SK-N-MC (cell line): ENCODE data around the gene SLC6A6.

Experiments used
- DNase-seq: peaks from one replicate; pipeline ENCODE4 v3.0.0-alpha.2; 2011; ENCODE audit warnings: low read depth, low spot score
- H3K27ac ChIP-seq: fragments of 200-600 bp; sonication (generic); 2 replicates; pipeline ENCODE4 v1.5.1; 2016; ENCODE audit warnings: mixed run types
- H3K36me3 ChIP-seq: fragments of 200-600 bp; sonication (generic); 2 replicates; pipeline ENCODE4 v1.6.1; 2017; ENCODE audit warnings: antibody characterized with exemption, low read length, mixed read lengths; ENCODE audit not compliant: insufficient read depth
- H3K4me3 ChIP-seq: fragments of 200-600 bp; sonication (generic); 2 replicates; pipeline ENCODE4 v1.5.1; 2016
- H3K9ac ChIP-seq: fragments of 200-600 bp; sonication (generic); 2 replicates; pipeline ENCODE4 v1.8.0; 2017; ENCODE audit warnings: mixed run types, mixed read lengths; ENCODE audit not compliant: insufficient read length
- H3K9me3 ChIP-seq: fragments of 200-600 bp; sonication (generic); 2 replicates; pipeline ENCODE4 v1.6.1; 2017; ENCODE audit warnings: low read depth, mild to moderate bottlenecking, antibody characterized with exemption, low read length, moderate library complexity, mixed read lengths
- EZH2 ChIP-seq: fragments of 200-600 bp; sonication (generic); IDR thresholded peaks from one replicate; pipeline ENCODE4 v1.6.1; 2017; ENCODE audit warnings: antibody characterized with exemption
- FOXP2 ChIP-seq: optimal IDR thresholded peaks from 2 replicates; pipeline ENCODE3; 2011; ENCODE audit warnings: mild to moderate bottlenecking, moderate library complexity; ENCODE audit not compliant: insufficient read depth; ENCODE audit errors: extremely low read length, control extremely low read depth
- POLR2AphosphoS5 ChIP-seq: IDR thresholded peaks from 2 replicates; pipeline ENCODE4 v1.6.1; 2012; ENCODE audit warnings: mild to moderate bottlenecking, low read depth, low read length, borderline replicate concordance

SLC6A6 gene

DNA sequence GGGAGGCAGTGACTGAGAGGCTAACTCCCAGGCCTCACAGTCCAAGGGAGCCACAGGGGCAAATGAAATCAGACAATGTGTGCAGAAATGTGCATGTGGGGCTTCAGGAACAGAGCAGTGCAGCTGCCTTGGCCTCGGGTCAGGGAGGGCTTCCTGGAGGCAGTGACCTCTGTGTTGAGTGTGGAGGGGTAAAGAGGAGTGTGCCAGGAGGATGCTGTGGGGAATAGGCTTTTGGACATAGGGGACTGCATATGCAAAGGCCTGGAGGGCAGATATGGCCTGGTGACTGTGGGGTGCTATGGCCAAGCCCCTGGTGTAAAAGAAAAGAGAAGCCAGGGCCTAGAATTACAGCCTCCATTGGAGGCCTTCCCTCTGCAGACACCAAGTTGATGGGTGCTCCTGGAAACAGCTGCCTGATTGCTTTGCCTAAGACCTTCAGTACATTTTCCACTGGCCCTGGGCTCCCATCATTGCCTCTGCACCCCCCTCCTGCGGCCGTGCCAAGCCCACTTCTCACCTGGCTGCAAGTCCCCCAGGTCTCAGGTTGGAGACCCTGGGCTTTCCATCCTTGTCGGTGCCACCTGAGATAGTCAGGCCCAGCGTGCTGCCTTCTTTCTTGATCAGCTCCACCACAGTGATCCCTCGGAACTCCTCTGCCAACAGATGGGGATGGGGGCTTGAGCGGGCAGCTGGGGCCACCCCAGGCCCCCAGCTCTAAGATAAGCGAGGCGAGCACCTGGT is 122.7 kb downstream of the SLC6A6 start:
- Histone ChIP-seq H3K27ac (no peak overlapping the region), H3K9ac (no peak overlapping the region), H3K36me3 (no peaks in the 10 kb centered on the region), H3K4me3 (no peak overlapping the region), H3K9me3 (no peaks in the 10 kb centered on the region)
- no peak for DNase-seq
- TF ChIP-seq EZH2 (no peak), FOXP2 (no peak), POLR2AphosphoS5 (no peak)

DNA sequence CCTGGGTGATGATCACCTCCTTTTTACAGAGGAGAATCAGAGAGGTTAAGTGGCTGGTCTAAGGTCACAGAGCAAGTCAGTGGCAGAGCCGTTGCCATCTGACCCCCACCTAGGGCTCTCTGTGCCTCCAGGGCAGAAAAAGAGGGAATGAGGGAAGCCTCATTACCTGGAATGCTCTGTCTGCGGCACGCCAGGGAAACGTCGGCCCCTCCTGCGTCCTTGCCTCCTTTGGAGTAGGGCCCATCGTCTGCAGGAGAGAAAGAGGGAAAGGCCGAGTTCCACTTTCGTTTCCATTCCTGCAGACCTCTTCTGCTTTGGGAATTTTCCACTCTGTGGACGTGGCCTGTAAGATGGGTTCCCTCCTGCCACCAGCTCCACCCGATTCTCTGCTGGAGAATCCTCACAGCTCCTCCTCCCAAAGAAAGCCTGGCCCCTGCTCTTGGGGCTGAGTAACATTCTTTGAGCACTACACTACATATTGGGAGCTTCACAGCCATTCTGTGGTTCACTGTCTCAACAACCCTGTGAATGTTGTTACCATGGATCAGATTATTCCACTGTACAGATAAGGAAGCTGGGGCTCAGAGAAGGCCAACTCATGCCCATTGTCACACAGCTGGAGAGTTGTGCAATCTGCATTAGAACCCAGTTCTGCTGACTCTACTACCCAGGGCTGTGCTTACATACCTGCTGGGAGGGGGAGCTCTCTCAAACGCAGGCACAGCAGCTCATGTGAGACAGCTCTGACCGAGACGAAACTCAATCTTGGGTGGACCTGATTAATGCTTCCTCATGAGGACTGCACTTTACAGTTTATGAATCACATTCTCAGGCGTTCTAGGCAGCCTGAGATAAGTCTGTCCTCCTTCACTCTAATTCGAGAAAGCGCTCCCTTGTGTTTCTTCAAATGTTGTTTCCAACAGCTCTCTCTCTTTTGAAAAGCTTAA is 123.6 kb downstream of the SLC6A6 start:
- Histone ChIP-seq H3K9ac (no peak overlapping the region), H3K36me3 (no peaks in the 10 kb centered on the region), H3K27ac (no peak overlapping the region), H3K4me3 (no peak overlapping the region), H3K9me3 (no peaks in the 10 kb centered on the region)
- no peak for DNase-seq
- no peak for TF ChIP-seq POLR2AphosphoS5
- TF ChIP-seq FOXP2: no peak
- no peak for TF ChIP-seq EZH2

DNA sequence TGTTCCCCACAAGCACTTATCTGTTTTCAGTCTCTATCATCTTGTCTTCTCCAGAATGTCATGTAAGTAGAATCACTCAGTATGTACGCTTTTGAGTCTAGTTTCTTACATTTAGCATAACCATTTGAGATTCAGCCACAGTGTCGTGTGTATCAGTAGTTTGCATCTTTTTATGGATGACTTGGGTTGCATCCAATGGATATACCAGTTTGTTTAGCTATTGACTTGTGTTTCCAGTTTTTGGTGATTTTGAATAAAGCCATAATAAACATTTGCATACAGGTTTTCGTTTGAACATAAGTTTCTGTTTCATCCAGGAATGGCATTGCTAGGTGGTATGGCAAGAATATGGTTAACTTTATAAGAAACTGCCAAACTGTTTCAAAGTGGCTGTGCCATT is 125.7 kb downstream of the SLC6A6 start:
- DNase-seq: no peak
- H3K9ac ChIP-seq: no peak overlapping the region
- no peaks in the 10 kb centered on the region for H3K9me3 ChIP-seq
- H3K4me3 ChIP-seq: no peak overlapping the region
- H3K36me3 ChIP-seq: no peaks in the 10 kb centered on the region
- no peak overlapping the region for H3K27ac ChIP-seq
- TF ChIP-seq POLR2AphosphoS5 (no peak), EZH2 (no peak), FOXP2 (no peak)

DNA sequence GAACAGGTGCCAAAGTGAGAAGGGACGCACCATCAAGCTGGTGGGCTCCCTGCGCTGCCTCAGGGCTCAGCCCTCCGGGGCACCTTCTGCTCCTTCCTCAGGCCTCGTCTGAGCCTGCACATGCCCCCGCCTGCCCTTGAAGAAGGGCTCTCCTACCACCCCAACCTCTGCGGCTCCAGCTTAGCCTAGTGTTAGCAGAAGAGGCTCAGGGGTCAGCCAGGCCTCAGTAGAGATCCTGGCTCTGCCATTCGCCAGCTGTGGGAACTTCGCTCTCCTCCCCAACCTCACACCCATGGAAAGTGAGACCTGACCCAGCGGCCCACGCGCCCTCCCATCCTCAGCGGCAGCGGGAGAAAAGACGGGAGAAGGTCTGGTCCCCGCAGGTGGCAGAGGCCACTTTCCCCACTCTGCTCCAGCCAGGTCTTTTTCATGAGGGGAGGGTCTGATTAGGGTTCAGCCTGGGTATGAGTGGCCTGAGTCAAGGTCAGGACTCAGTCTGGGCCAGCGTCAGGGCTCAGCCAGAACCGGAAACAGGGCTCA is 129.5 kb downstream of the SLC6A6 start:
- Histone ChIP-seq H3K9me3 (no peaks in the 10 kb centered on the region), H3K36me3 (no peaks in the 10 kb centered on the region), H3K4me3 (no peak overlapping the region), H3K27ac (no peak overlapping the region), H3K9ac (no peak overlapping the region)
- no peak for TF ChIP-seq EZH2
- no peak for TF ChIP-seq FOXP2
- TF ChIP-seq POLR2AphosphoS5: no peak
- no peak for DNase-seq

DNA sequence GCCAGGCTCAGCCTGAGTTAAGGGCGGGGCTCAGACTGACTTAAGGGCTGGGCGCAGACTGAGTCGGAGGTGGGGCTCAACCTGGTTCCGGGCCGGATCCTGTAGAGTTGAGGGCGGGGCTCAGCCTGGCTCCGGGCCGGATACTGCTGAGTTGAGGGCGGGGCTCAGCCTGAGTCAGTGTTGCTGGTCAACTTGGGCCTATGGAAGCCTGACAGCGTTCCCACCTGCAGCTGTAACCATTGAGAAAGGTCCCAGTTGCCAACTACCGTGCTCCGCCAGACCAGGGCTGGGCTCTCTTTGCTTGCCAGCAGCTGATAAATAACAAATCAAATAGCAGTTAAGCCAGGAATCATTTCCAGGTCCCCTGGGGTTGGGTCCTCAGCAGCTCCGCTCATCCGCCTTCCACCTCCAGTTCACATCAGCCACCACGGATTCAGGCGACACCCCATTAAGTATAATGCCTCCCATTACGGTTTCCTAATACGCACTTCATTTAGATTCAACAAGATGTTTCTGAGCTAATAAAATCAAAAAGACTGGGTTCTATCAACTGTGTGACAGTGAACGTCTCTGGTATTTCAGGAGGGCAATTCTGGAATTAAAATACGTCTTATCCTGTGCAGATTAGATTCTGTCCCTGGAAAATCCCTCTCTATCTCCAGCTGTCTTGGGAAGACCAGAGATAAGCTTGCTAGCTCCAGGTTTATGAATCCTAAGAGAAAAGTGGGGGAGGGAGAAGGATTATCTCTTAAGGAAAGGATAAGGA is 130.5 kb downstream of the SLC6A6 start:
- no peak overlapping the region for H3K9ac ChIP-seq
- no peak for DNase-seq
- H3K36me3 ChIP-seq: no peaks in the 10 kb centered on the region
- H3K9me3 ChIP-seq: no peaks in the 10 kb centered on the region
- no peak overlapping the region for H3K4me3 ChIP-seq
- H3K27ac ChIP-seq: no peak overlapping the region
- TF ChIP-seq POLR2AphosphoS5 (no peak), FOXP2 (no peak), EZH2 (no peak)

DNA sequence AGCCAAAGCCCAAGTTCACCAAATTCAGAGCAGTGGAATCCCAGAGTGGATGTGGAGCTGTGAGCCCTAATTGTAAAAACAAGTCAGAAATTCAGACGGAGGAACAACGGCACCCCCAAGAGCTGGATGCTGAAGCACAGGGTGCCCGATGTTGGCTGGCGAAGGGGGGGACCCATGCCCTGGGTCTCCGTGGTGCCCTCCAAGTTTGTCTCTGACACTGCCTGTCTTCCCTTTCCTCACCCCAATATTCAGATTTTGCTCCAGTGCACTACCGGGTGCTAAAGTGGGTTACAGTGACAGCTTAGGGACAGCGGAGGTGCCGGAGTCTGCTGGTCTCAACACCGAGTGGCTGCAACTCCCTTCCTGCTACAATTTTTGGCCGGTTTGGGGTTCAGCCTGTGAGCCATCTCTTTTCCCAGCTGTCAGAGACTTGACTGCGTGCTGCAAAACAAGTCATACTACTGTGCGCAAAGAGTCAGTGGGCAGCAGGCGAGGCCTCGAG is 131.1 kb downstream of the SLC6A6 start:
- Histone ChIP-seq H3K4me3 (no peak overlapping the region), H3K9me3 (no peaks in the 10 kb centered on the region), H3K9ac (no peak overlapping the region), H3K36me3 (no peaks in the 10 kb centered on the region), H3K27ac (no peak overlapping the region)
- TF ChIP-seq FOXP2: no peak
- TF ChIP-seq EZH2: no peak
- no peak for TF ChIP-seq POLR2AphosphoS5
- DNase-seq: no peak

DNA sequence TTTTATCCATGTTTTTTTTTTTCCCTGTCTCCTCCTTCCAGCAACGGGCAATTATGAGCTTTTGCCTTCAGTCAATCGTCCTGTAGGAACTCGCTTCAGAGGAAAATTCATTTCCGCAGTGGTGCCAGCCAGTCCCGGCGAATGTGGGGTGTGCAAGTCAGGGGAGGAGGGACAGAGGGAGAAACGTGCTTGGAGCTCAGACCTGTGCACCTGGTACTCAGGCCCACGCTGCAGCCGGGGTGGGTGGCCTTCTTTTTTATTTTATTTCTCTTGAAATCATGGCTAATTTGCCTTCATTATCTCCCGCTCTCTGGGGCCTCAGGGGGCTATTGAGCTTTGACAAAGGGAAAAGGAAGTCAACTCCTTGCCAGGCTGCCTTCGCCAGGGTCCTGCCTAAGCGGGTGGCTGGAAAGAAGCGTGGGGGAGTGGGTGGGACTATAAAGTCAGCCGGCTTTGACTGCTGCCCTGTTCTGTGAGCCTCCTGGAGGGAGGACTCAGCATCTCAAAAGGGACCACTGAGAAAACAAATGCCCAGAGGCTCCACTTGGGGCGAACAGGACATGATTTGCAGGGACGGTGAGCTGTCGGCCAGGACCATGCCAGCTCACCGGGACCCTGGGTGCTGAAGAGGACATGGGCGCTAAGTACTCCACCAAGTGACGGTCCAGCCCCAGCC is 132.2 kb downstream of the SLC6A6 start:
- no peak for DNase-seq
- no peak for TF ChIP-seq EZH2
- TF ChIP-seq FOXP2: no peak
- TF ChIP-seq POLR2AphosphoS5: no peak
- H3K9me3 ChIP-seq: no peaks in the 10 kb centered on the region
- H3K36me3 ChIP-seq: no peaks in the 10 kb centered on the region
- no peak overlapping the region for H3K4me3 ChIP-seq
- no peak overlapping the region for H3K27ac ChIP-seq
- H3K9ac ChIP-seq: no peak overlapping the region

DNA sequence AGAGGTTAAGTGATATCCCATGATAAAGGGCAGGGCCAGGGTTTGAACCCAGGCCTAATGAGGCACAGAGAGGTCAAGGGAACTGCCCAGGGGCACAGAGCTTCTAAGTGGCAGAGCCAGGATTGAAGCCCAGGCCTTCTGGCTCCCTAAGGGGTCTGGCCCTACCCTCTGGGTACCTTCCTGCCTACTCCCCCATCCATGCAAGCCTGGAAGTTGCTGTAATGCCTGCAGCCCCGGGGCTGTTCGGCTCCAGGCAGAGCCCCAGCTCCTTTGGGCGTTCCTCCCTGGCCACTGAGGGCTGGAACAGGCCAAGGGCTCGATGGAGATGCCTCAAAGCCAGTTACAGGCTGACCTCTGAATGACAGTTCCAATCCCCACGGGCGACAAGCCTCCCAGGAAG is 133.2 kb downstream of the SLC6A6 start:
- H3K9ac ChIP-seq: no peak overlapping the region
- H3K27ac ChIP-seq: no peak overlapping the region
- H3K36me3 ChIP-seq: no peaks in the 10 kb centered on the region
- H3K9me3 ChIP-seq: no peaks in the 10 kb centered on the region
- DNase-seq: no peak
- no peak overlapping the region for H3K4me3 ChIP-seq
- no peak for TF ChIP-seq FOXP2
- TF ChIP-seq EZH2: no peak
- TF ChIP-seq POLR2AphosphoS5: no peak
